ENCODE results near the gene ICAM1. TPM values are rescaled to one million over a fixed set of nuclear protein-coding genes. Genes with fewer than 3 reads are reported as not detected.

ICAM1 gene
- total and polyA plus RNA-seq, 2 of the 13 experiments (the other 11 are each of a cell fraction or from before 2014, with no cell fraction given), result 37.9 to 98.4 TPM

- TF ChIP-seq MAZ (IDR thresholded peaks at IDR 0.05; ENCODE audit: borderline replicate concordance, low read depth, low read length), result no peak
- TF ChIP-seq MAZ (CRISPR knock-in tag; IDR thresholded peaks at IDR 0.05; ENCODE audit: low read depth), result no peak
- no peak; the same call in 1 of the 2 replicates for TF ChIP-seq ZNF703 (CRISPR knock-in tag; IDR thresholded peaks at IDR 0.05; ENCODE audit: borderline replicate concordance)
- no peak for TF ChIP-seq ZNF850 (CRISPR knock-in tag; conservative IDR thresholded peaks at IDR 0.05)
- TF ChIP-seq SMARCE1 (IDR thresholded peaks at IDR 0.05; ENCODE audit: borderline replicate concordance), result no peak
- TF ChIP-seq ZBTB49 (CRISPR knock-in tag; IDR thresholded peaks at IDR 0.05; ENCODE audit: borderline replicate concordance), result no peak
- no peak for TF ChIP-seq SMC3 (IDR thresholded peaks at IDR 0.05; ENCODE audit: low read length)
- no peak for TF ChIP-seq ARID2 (CRISPR knock-in tag; IDR thresholded peaks at IDR 0.05; ENCODE audit: borderline replicate concordance)
- no peak for TF ChIP-seq KDM2A (CRISPR knock-in tag; IDR thresholded peaks at IDR 0.05; ENCODE audit: borderline replicate concordance, low read depth)
- peak; percentile 47; the same call in 1 of the 2 replicates for TF ChIP-seq ZSCAN25 (CRISPR knock-in tag; IDR thresholded peaks at IDR 0.05)
- TF ChIP-seq ONECUT2 (CRISPR knock-in tag; IDR thresholded peaks at IDR 0.05), result no peak
- TF ChIP-seq ISL2 (CRISPR knock-in tag; IDR thresholded peaks at IDR 0.05), result no peak
- no peak for TF ChIP-seq DMAP1 (CRISPR knock-in tag; IDR thresholded peaks at IDR 0.05)
- no peak; the same call in 1 of the 2 replicates for TF ChIP-seq ZFP91 (CRISPR knock-in tag; IDR thresholded peaks at IDR 0.05; ENCODE audit: borderline replicate concordance)
- TF ChIP-seq MEF2D (CRISPR knock-in tag; IDR thresholded peaks at IDR 0.05), result no peak; the same call in 1 of the 2 replicates
- TF ChIP-seq SYNCRIP (IDR thresholded peaks at IDR 0.05; ENCODE audit: insufficient read depth, low read depth, low read length), result no peak
- TF ChIP-seq POLR2A (IDR thresholded peaks at IDR 0.05; ENCODE audit: insufficient read depth in 1 of 2, low read depth in 2 of 2, low read length in 2 of 2), result 0 out of 4 replicates have a peak, but pooled peaks of 1 of the 2 experiments have one; percentile 8
- no peak for TF ChIP-seq ZBTB44 (CRISPR knock-in tag; IDR thresholded peaks at IDR 0.05)
- TF ChIP-seq ATF1 (CRISPR knock-in tag; IDR thresholded peaks at IDR 0.05), result no peak
- no peak; the same call in 1 of the 2 replicates for TF ChIP-seq TGIF2 (CRISPR knock-in tag; IDR thresholded peaks at IDR 0.05)
- TF ChIP-seq TCF7L2 (IDR thresholded peaks at IDR 0.05; ENCODE audit: low read depth, low read length), result no peak
- TF ChIP-seq REST (IDR thresholded peaks at IDR 0.05; ENCODE audit: borderline replicate concordance in 1 of 2, low read depth in 1 of 2, low read length in 2 of 2), result no peak
These were observed 18.4 kb downstream of the ICAM1 start (continued) for GRCh38 chr19:10289167-10289835.

Data from HepG2 (cell line).